CD4-positive, alpha-beta T cell treated with Interleukin-17A for 4 hours (primary cell): Measurements from ENCODE around the gene F11.
"Not testable (repeated sequence)": the region's sequence is repeated elsewhere in the genome, so short reads cannot be mapped to it uniquely, and the experiment has no call there.

Experiments
- DNase-seq: peaks from one replicate; pipeline ENCODE4 v3.0.0-alpha.2; 2020; ENCODE audit warnings: mixed read lengths

Gene F11

DNA sequence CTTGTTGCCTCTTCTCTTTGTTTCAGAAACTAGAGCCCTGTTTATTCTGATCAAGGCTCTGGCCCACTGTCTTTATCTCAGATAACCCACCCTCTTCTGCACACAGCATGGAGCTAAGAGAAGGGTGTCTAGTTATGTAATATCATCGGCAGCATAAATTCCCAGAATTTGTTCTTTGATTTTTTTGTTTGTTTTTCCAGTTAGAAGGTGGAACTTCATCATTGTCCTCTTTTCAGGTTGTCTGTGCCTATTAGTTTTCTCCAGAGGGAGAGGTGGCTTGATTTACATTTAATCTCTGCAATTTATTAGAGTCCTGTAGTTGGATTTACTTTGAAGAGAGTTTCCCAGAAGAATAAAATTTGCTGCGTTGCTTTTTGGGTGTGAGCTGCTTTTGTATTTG, 15.2 kb upstream of the F11 start:
- DNase-seq, result no peak

DNA sequence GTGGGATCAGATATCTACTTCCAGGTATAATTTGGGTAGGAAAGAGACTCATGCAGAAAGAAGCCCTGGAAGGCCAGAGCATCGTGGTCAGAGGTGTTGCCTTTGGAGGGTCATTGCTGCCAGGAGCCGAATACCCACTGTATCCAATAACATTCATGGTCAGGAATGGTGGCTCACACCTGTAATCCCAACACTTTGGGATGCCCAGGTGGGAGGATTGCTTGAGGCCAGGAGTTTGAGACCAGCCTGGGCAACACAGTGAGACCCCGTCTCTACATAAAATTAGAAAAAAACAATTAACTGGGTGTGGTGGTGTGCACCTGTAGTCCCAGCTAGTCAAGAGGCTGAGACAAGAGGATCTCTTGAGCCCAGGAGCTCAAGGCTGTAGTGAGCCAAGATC, 10.9 kb upstream of the F11 start:
- DNase-seq, result no peak

DNA sequence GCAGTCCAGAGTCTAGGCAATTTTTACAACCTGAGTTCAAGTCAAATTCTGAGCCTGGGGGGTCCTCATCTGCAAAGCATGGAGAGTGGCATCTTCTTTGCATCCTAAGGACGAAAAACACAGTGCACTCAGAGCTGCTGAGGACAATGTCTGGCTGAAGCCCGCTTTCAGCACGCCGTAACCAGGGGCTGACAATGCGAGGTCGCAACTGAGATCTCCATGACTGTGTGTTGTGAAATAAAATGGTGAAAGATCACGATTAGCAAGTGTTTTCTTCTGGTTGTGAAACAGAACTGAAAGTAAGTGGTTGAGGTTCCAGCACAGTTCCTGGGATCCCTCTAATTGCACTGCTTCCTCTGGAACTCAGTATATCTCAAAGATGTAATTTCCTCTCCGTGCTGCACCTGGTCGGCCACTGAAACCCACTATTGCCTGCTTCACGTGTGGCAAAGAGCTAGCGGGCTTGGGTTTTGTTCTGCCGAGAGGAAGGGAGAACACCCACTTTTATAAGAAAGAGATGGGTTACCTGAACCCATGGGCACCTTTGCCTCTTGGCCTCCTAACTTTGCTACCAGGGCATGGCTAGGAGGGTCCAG, 7.7 kb upstream of the F11 start:
- DNase-seq, result no peak

DNA sequence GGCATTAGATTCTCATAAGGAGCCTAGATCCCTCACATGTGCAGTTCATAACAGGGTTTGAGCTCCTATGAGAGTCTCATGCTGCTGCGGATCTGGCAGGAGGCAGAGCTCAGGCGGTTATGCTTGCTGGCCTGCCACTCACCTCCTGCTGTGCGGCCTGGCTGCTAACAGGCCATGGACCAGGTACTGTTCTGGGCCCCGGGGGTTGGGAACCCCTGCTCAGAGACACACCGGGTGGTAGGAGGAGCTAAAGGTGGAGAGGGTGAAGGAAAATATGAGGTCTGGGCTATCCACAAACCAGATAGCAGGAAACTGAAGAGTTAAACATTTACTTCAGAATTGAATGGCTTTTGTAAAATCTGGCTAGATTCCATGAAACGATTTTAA, 5.9 kb upstream of the F11 start:
- no peak for DNase-seq

DNA sequence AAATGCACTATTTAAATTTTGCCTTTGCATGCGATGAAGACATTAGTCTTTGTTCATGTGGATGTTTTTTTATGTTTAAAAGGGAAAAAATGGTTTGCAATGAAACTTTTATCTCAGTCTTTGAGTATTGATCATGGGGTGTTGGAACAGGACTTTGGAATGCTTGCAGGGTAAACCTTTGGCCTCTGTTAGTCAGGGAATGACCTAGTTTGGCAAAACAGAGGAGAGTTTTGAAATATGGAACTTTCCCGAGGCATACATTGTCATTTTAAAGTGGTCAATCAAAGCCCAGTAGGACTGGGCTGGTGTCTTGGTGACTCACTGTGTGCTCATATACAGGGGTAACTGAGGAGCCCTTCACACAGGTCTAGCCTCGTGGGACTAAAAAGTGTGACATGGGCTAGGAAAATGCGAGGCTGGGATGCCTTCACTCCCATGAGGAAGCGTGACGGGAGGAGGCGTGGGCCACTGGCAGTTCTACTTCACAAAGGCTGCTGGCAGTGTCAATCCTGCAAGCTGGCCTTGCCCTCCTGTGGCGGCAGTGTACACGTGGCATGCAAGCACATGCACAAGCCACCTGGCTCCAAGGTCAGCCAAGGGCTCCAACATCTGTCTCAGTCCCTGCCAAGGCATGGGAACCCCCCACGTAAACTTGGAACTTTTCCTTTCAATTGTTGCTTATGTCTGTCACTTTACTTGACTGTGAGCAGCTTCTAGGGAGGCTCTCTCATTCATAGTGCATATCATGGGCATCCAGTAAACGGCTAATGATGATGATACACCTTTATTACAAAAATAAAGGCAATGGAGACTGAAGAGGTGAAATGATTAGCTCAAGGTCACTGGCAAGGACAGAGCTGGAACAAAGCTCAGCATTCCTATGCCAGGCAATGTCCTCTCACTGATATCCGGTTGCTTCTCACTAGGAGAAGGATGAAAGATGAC, 5.2 kb upstream of the F11 start:
- DNase-seq, result no peak

DNA sequence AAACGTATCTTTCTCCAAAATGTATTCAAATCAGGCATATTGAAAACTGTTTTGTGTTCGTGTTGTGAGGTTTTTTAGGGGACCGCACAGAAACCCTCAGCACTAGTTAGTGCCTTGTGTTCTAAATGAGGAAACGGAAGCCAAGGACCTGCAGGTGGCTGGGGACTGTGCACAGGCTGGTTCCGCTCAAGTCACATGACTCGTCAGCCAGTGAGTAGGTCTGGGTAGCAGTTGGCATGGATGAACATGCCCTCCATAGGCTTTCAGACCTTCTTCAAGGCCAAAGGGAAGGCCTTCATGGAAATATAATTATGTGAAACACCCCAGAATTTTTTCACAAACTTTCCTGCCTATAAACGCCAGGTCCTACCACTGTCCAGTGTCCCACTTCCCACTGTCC, 1.3 kb upstream of the F11 start:
- DNase-seq, result no peak

DNA sequence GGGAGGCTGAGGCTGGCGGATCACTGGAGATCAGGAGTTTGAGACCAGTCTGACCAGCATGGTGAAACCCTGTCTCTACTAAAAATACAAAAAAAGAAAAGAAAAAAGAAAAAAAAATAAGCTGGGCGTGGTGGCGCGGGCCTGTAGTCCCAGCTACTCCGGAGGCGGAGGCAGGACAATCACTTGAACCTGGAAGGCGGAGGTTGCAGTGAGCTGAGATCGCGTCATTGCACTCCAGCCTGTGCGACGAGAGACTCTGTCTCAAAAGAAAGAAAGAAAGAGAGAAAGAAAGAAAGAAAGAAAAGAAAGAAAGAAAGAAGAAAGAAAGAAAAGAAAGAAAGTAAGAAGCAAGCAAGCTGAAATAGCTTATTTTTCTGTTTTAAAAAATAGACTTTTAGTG, 739 bp upstream of the F11 start:
- not testable (repeated sequence) for DNase-seq

DNA sequence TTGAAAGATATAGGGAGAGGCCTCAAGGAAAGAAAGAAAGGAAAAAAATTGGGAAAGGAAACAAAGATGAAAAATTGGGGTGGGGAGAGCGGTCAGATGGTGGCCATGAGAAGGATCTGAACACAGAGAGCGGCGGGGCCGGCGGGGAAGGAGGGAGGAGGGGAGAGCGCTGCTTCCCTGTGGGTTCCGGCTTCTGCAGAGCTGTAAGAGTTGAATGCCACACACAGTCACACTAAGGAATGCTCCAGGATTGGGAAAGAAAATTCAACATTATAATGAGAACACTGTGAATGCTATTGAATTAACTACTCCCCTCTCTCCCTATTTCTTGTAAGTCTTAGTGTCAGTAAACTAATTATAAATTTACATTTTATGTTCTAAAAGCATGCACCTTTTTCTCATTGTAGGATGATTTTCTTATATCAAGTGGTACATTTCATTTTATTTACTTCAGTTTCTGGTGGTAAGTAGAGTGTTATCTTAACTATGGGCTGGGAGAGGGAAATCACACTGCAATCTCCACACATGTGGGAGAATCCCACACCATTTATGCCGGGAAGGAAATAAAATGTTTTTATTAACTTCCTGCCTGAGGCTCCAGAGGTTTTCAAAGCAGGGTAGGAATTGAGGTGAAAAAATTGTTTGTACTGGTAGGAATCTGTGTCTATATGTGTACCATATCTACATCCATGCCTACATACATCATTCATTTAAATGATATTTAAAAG, 904 bp downstream of the F11 start:
- no peak for DNase-seq

DNA sequence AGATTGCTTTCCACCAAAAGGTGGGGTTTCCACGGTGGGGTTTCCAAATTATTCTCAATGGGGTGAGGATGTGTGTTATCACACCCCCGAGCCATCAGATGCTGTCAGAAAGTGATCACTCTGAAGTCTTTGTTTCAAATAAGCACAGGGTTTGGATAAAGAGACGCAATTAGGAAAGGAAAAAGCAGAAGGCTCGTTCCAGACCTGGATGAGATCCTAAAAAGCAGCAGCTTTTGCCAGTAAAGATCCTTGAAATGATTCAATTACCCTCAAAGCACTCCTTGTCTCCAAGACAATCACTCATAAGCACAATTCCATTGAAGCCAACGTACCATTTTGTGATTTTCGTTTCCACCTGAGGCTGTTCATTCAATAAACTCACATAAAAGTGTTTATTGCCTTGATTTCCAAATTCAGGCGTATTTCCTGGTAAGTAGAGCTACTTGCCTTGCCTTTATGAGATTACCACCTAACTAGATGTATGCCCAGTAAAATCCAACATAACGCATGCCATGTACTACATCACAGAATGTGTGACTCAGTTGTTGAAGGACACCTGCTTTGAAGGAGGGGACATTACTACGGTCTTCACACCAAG, 5.2 kb downstream of the F11 start:
- no peak for DNase-seq

DNA sequence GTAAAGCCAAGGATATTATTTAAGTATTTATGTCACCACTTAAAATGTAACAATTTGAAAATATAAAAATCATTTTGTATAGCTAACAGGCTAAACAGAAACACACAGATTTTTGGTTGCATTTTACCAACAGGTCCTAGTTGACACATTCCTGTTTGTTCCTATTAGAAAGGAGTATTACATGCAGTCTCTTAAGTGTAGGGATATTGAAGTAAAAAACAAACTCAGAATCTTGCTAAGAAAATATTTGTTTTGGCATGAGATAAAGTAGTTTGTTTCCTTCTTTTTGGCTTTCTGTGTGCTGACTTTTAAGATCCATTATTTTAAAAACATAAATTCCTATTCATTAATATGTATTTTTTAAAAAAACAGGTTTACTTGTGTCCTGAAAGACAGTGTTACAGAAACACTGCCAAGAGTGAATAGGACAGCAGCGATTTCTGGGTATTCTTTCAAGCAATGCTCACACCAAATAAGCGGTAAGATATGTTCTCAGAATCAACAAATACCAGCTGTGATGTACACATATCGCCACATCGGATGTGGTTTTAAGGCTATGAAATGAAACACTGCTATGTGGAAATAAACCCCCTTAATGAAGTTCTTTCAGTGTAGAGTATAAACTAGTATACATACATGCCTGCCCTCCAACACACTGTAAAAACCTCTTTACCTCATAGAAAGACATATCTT, 6.9 kb downstream of the F11 start:
- DNase-seq, result no peak

DNA sequence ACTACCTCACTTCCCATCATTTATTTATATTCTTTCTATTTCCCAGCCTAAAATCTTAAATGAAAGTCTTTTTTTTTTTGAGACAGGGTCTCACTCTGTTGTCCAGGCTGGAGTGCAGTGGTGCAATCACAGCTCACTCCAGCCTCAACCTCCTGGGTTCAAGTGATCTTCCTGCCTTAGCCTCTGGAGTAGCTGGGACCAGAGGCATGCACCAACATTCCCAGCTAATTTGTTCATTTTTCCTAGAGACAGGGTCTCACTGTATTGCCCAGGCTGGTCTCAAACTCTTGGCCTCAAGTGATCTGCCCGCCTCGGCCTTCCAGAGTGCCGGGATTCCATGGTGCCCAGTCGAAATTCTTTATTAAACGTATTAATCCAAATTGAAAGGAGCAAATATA, 7.4 kb downstream of the F11 start:
- not testable (repeated sequence) for DNase-seq

DNA sequence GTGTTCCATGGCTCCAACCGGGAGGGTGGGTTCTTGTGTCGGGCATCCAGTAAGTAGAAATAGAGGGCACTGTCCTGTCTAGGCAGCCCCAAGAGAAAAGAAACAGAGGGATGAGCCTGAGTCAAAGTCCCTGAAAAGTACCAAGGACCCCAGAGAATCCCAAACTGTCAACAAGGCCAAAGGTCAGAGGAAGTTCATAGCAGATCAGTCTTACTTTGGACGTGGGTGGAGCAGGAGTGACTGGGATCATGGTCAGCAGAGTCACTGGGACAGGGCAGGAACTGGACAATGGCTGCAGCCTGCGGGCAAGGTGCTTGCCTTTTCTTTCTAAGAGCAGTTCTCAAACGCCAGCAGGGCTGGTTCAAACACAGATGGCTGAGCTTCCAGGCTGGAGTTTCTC, 17.3 kb downstream of the F11 start:
- no peak for DNase-seq

DNA sequence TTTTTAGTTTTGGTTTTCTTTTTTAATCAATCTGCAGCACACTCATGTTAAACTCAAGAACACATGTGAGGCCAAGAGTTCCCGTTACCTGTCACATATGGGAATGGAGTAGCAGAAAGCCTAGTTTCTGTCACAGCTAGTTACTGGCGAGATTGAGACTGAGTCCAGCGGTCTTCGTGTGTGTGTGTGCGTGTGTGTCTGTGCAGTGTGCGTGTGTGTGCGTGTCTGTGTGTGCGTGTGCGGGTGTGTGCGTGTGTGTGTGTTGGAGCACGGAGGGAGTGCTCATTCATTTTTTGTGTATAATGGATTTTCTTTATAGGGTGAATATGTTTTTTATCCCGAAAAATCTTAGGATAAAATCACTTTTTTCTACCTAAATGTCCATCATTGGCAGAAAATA, 19.2 kb downstream of the F11 start:
- DNase-seq, result no peak

DNA sequence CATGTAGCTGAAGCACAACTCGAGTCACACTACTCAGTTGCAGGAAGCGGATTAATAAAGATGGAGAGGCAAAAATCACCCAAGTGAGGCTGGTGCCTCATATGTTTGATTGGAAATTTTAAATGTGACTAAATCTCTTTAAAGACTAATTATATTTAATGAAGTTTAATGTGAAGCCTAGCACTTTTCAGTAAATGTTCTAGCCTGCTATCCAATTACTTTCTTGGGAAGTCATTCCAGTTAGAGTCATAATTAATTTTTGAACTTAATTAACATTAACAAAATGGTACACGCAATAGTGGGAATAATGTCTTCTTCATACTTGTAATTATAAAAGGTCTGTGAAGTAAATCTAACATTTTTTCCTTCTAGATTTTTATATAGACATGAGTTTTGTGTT, 20.6 kb downstream of the F11 start:
- DNase-seq, result no peak

DNA sequence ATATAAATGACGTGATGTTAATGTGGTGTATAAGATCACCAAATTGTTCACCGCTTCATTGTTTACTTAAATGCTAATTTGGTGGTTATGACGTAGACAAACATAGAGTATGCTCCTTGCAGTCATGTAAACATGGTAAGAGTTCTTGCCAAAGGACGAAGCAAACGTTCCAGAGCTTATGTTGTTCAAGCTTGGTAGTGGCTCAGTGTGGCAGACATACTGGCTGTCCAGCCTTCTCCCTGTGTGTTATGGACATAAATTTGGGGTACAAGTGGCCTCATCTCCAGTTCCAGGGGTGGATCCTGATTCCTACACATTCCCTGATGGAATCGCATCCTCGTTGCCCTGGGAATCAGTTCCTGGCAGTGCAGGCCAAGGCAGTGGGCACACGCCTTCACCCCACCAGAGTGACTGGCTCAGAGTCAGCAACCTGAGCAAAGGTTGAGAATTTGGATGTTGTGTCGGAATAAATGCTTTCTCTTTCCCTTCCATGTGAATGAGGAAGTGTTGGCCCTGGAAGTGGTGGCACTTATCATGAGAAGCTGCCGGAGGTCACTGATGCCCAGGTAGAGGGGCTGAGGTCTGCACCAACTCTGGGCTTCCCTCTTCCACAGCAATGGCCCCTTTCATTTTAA, 25.4 kb downstream of the F11 start:
- DNase-seq, result no peak

DNA sequence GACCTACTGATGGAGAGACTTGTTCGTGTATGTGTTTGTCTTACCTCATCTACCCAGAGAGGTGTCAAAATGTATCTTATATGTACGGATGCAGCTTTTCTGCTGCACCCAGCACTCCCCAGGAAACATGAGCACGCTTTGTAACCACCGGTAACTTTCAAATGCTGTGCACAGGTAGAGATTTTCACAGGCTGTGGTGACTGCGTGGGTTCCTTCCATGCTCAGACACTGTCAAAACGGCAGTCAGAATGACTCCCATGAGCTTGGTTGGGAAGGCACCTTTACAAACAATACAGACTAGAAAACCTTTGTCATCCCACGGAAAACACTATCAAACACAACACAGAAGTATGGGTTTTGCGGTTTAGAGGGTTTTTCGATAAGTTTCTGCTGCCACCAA, 28.2 kb downstream of the F11 start:
- DNase-seq, result no peak

DNA sequence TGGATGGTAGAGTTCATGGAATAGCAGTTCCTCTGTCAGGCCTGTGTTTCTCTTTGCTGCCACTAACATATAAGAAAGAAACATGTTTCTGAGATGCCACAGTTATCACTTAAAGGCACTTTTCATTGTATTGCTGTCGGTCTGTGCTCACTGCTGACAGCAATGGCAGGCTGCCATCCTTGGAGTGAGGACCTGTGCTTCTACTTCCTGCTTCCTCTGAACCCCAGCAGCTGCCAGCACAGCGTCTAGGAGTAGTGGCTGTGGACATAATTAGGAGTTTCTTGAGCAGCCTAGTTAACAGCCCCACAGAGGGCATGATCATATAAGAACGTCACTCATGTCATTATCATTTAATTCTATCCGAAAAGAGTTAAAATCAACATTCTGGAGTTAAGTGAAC, 30.5 kb downstream of the F11 start:
- DNase-seq, result no peak

DNA sequence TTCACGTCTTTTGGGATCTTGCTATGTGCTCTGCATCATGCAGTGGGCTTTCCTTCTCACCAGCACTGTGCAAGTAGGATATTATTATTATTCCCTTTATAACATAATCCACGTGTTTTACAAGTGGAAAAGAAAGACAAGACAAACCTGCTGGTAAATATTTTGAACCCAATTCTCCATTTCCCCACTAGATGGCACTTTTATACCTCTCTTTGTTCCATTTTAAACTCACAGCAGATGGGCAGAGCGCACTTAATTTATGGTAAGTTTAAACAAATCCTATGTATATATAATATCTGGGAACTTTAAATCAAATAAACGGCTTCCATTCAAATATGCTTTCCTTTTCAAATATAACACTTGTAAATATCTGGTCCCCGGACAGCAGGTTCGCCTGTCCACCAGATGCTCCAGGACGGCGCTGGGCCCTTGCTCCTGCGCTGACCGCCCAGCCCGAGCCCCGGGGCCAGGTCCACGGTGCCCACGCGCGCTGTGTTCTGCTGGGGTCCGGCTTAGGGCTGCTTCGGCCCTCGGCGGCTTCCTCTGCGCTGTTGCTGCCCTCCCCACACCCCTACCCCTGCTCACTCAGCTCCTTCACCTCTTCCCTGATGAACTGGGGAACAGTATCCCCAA, 31.1 kb downstream of the F11 start:
- no peak for DNase-seq

DNA sequence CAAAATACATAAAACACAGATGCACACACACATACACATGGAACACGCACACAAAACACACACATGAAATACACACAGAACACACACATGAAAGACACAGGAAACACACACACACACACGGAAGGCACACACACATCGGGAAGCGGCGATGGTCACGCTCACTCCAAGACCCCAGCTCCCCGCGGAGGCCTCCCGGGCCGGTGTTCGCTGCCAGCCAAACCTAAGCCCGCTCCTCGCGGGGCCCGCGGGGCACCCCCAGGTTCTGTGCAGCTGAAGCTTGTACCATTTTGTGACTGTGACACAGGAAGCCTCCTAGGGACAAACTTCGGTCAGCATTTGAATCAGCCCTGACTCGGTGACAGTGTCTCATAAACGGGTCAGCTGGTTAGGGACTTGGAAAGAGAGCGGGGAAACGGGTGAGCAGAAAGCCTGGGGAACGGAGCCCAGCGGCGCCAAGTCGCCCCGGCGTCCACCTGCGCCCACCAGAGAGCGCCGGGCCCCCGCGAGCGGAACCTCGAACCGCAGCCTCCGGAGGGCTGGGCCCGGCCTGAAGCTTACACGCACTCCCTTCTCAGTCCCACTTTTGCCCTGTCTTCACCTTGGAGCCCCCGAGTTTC, 32.1 kb downstream of the F11 start:
- DNase-seq, result no peak

DNA sequence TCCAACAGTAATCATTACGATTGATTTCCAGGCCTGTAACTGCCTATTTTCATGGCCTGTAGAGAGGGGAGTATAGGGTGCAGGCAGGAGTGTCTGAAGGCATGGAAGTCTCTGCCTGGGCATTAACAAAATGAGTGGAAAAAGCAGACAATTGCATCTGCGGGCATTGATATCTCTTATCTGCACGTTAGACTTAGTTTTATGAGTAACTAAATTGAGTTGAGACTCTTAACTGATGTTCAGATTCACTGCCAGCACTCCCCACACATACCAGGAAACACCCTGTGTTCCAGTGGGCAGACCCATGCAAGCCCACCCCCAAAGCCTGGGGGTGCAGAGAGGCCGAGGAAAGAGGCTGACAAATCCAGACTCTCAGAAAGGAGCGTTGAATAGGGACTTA, 33.3 kb downstream of the F11 start:
- no peak for DNase-seq

DNA sequence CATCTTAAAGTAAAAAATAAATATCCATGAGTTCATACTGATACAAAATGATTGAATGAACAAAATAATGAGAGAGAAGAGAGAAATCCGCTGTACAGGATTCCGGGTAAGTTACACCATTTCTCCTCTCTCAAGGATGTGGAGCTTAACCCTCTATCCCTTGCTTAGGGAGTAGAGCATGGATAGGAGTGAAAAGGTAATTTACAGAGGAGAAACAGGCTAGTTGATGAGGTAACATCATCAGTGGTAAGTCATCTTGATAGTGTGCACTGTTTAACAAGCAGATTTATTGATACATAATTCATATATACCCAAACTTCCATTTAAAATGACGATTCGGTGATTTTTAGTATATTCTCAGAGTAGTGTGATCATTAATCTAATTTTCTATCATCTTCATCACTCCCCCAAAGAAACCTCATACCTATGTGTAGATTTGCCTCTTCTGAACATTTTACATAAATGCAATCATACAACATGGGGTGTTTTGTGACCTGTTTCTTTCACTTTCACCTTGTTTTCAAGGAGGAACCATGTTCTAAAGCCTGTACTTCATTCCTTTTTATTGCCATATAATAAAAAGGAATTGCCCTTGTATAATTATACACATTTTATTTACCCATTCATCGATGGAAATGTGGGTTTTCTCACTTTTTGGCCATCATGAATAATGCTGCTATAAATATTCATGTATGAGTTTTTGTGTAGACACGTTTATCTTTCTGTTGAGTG, 34.8 kb downstream of the F11 start:
- DNase-seq, result no peak
